Renal pelvis (tissue), 4 donors: Measurements from ENCODE around the gene KRTDAP. TPM values are rescaled to one million over a fixed set of nuclear protein-coding genes. Genes with fewer than 3 reads are reported as not detected.

ENCODE experiments used
- DNase-seq: peaks from one replicate; pipeline ENCODE4 v3.0.0-alpha.2; 2013
- polyA plus RNA-seq, 3 donors: library from polyadenylated mRNA; unstranded; fragments of 120-200 nt; gene quantifications; one replicate each; pipeline ENCODE4 v1.2.1, GENCODE V29; 2013; ENCODE audit not compliant: insufficient read length in 3 of 3

Gene KRTDAP
- polyA plus RNA-seq, 3 donors = 0.48 to 1.6 (median 0.70) TPM

DNA sequence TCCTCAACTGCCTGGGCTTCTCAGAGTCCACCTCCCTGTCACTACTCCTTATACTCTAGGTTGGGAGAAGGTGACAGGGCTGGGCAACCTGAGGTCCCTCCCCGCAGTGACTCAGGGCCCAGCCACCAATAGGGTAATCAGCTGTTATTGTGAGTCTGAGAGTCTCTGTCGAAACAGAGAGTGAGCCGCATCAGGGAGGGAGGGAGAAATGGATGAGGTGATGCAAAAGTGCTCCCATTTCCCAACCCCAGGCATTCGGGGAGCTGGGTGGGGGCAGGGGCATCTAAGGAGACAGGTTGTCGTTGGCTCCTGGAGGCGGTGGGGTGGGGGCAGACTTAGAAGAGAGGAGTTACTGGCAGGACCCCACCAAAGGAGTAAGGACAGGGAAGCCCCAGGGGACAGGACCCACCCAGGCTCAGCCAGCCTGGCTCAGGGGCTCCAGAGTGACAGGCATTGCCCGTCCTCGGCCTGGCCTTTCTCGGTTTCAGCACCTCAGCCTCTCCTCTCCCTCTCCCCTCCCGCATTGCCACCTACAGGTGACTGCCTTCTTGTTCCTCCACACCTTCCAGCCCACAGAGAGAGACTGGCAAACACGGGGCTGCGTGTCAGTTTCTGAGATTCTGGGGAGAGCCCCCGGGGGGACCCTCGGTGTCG lies 23.5 kb upstream of the KRTDAP start, which contains the start of gene DMKN:
DMKN (minus strand) TSS at position 22 of the 654 bp plus-strand sequence. CDS start 174 bp downstream, outside the sequence.
- DNase-seq = no peak

DNA sequence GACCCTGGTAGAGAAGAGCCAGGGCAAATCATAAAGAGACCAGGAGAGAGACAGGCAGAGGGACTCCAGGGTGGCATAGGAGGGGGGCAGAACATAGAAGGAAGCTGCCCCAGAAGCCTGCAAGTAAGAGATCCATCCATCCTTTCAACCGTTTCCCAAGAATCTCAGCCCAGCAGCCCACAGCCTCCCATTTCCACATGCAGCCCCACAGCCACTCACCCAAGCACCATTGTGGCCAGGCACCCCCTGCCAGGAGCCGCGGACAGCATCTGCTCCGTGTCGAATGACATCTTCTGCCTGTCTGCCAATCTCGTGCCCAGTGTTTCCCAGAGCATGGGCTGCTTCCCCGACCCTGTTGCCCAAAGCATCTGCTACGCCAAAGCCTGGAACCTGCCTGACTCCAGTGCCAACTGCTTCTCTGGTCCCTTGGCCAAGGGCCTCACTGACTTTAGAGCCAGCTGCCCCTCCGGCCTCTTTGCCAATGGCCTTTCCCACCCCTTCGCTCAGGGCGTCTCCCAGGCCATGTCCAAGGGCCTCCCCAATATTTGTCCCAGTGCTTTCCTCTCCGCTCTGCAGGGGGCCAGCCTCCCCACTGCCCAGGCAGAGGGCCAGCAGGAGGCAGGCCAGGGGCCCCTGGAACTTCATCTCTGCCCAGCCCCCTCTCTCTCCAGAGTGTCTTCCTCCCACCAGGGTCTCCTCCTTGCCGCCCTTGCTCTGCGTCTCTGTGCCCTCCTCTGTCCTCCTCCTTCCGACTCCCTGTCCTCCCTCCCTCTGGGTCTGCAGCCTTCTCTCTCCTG lies 22.8 kb upstream of the KRTDAP start:
- DNase-seq = no peak

DNA sequence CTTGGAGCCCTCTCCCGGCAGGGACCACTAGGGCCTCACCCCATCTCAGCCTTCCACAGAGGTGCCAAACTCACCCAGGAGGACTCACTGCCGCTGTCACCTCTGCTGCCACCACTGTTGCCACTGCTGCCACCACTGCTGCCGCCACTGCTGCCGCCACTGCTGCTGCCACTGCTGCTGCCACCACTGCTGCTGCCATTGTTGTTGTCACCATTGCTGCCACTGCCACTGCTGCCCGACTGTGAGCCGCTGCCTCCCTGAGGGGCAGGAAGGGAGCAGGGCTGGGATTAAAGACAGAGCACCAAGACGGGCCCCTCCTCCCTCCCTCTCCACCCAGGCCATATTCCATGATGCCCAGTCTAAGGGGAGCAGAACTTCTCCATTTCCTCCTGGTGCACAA lies 21.1 kb upstream of the KRTDAP start:
- DNase-seq = no peak

DNA sequence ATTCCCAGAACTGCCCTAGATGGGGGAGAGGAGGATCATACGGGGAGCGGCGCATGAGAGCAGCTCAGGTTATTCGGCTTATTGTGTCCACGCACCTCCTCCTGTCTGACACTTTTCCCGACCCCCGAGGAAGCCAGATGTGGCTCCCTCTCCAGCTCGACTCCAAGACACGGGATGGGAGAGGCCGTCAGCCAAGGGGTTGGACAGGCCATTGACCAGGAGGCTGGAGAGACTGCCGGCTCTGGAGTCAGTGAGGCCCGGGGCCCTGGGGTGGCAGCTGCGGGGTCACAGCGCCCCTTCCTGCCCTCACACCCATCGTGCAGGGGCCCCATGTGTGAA lies 20.3 kb upstream of the KRTDAP start:
- no peak for DNase-seq

DNA sequence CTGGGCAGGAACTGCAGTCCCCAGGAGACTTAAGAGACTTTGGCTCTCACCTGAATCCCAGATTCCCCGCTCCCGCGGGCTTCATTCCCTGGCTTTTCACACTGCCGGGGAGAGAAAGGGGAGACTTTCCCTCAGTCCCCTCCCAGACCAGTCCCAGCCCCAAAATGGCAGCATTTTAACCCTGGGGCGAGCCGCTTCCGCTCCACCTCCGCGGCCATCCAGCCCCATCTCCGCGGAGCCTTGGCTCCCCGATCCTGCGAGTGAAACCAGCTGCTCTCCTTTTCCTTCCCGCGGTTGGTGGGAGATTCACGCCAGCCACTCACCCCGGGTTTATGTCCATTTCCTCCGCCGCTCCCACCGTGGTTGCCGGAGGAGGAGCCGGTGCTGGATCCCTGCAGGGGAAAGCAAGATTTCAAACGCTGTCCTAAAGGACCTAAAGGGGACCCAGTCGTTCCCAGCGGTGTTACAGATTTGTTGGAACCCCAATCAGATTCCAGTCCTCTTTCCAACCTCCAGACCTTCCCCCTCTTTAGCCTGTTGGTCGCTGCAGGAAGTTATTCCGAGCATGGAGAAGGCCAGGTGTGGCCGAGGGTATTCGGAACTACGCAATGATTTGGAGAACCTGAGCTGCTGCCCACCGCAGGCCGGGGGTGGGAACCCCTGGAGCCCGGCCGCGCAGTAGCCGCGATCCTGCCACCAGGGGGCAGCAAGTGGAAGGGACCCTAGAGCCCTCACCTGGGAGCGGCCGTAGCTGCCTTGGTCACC lies 19.8 kb upstream of the KRTDAP start:
- peak; percentile 89 for DNase-seq

DNA sequence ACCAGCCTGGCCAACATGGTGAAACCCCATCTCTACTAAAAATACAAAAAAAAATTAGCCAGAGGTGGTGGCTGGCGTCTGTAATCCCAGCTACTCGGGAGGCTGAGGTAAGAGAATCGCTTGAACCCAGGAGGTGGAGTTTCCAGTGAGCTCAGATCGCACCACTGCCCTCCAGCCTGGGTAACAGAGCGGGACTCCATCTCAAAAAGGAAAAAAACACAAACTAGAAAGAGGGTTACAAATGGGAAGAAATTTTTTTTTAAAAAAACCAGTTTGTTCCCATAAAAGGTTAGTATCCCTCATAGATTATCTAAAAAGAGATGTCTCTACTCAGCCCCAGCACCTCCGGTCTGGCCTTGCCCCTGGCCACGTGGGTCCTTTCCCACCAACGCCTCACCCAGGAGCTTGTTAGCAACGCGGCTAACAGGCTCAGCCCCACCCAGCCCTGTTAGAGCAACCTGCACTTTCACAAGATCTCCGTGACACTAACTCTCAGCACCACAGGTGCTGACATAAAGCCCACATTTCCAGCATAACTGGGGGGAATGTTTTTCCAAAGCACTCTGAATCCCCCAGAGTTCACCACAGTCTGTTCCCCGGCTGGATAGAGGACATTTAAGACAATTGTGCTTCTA lies 18.9 kb upstream of the KRTDAP start:
- peak; percentile 40 for DNase-seq

DNA sequence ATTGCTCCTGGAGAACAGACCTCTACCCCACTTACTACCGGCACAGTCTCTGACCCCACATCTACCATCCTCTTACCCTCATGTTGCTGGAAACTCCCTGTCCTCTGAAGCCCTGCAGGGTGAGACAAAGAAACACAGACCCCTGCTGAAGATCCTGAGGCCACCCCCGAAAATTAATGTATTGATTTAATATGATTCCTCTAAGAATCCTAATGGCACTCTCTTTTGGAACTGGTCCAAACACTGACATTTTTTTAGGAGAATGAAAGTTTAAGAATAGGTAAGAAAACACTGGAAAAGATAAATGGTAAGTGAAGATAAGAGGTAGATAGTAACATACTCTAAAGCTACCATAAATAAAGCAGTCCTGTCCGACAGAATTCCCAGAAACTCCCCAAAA lies 17.9 kb upstream of the KRTDAP start:
- DNase-seq = no peak

DNA sequence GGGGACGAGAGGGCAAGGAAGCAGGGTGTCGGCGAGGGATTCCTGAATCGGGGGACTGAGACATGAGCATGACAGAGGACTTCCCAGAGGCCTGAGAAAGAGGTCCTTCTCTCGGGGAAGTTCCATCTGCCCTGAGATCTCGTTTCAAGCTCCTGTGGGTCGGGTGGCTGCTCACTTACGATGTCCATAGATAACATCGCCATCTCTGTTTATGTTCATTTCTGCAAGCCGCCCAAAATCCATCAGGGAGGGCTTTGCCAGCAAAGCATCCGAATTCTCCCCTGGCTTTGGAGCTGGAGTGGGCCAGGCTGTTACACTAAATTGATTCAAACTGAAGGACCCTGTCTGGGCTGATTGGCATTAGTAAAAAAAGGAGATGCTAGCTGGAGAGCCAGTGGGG lies 17.3 kb upstream of the KRTDAP start:
- DNase-seq = no peak

DNA sequence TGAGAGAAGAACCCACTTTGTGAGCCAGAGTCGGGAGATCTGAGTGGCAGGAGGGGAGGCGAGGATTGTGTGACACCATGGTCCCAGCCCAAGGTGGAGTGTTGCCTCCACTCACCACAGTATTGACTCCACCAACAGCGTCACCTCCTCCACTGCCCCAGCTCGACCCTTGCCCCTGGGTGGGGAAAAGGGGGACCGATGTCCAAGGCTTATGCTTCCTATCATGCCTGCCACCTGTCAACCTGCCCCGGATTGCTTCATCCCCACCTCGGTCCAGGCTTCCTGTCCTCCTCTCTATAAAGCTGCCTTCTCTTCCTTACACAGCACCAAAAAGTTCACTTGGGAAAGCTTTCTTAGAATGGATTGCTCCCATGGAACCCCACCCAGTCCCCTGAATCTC lies 15.7 kb upstream of the KRTDAP start:
- no peak for DNase-seq

DNA sequence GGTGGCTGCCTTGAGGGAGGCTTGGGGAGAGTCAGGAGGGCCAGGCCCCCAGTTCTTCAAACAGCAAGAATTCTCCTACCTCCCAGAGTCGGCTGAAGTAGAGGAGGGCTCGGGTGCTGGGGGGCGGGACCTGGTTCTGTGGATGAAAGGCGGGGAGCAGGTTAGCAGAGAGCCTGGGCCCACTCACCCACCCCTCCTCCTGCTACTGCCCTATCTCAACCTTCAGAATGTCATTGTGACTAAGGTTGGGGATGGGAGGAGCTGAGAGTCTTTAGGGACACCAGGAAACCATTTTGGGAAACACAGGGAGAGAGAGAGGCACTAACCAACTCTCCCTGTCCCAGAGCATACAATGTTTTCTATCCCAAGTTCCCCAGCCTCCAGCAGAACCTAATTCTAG lies 12.5 kb upstream of the KRTDAP start:
- DNase-seq = no peak

DNA sequence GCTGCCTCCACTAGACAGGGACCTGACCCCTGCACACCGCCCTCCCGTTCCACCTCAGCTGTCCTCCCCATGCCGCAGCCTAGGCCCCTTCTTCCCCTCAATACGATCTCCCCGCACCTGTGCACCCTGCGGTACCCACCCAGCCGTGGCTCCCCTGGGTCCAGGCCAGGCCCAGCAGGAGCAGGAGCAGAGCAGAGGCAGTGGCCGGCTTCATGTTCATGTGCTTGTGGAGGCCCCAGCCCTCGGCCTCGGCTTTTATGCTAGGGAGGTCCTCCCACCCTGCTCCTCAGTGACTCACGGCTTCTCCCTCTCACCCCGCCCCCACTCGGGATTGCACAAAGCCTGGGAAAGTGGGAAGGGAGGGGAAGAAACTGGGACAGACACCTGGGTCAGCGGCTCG lies 11.4 kb upstream of the KRTDAP start:
- DNase-seq = no peak

DNA sequence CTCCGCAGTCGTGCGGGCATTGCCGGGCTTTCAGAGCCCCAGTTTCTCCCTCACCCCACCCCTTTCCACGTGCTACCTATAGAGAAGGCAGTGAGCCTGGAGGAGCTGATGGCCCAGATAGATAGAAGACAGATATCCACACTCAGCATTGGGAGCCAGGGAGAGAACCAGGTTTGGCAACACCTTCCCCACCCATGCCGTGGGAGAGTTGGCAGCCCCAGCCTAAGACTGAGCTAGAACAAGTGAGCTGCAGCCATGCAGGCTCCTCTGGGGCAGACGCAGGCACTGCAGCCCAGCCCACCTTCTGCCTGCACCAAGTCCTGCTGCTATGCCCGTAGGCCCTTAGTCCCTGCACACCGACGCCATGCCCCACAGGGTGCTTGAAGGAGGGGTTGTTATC lies 10.3 kb upstream of the KRTDAP start:
- DNase-seq = no peak

DNA sequence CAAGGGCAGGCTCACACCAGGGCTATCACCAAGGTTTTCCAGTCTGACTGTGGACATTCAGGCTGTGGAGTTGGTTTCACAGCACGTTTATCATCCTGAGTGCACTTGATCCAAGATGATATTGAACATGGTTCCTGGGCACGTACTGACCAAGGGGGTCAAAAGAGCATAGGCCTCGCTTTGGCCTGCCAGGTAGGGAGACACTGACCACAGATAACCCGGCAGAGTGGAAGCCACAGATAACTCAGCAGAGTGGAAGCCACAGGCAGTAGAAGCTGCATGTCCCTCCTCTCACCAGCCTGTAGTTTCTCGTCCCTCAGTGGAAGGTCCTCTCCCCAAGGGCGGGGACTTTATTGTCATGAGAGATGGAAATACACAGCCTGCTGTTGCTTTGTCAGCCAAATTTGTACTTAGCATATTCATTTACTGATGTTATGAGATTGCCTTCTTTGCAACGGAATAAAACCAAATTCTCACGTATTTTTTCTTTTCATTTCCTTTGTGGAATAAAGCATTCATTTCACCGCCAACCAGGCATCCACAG lies 8.8 kb upstream of the KRTDAP start:
- DNase-seq = no peak

DNA sequence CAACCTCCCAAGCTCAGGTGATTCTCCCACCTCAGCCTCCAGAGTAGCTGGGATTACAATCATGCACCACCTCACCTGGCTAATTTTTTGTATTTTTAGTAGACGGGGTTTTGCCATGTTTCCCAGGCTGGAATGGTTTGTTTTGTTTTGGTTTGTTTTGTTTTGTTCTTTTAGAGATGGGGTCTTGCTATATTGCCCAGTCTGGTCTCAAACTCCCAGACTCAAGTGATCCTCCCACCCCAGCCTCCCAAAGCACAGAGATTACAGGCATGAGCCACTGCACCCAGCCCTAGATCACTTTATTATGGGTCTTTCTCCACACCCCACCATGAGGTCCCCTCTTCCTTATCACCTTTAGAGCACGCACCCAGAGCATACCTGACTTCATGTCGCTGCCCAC lies 8.0 kb upstream of the KRTDAP start:
- no peak for DNase-seq

DNA sequence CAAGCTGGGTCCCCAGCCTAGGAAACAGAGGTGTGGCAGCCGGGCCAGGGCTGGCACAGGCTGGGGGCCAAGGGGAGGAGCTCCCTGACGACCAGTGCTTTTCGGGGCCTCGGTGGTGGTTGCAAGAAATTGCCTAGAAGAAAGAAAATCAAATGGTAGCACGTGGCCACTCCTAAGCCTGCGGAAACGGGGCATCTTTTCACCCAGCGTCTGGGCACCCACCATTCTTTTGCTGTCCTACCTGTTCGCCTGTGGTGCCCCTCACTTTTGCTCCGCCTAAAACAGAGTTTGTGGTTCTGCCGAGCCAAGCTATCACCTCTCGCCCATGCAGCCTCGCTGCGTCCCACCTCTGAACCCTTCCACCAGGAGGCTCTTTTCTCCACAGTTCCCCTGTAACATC lies 7.1 kb upstream of the KRTDAP start:
- DNase-seq = no peak

DNA sequence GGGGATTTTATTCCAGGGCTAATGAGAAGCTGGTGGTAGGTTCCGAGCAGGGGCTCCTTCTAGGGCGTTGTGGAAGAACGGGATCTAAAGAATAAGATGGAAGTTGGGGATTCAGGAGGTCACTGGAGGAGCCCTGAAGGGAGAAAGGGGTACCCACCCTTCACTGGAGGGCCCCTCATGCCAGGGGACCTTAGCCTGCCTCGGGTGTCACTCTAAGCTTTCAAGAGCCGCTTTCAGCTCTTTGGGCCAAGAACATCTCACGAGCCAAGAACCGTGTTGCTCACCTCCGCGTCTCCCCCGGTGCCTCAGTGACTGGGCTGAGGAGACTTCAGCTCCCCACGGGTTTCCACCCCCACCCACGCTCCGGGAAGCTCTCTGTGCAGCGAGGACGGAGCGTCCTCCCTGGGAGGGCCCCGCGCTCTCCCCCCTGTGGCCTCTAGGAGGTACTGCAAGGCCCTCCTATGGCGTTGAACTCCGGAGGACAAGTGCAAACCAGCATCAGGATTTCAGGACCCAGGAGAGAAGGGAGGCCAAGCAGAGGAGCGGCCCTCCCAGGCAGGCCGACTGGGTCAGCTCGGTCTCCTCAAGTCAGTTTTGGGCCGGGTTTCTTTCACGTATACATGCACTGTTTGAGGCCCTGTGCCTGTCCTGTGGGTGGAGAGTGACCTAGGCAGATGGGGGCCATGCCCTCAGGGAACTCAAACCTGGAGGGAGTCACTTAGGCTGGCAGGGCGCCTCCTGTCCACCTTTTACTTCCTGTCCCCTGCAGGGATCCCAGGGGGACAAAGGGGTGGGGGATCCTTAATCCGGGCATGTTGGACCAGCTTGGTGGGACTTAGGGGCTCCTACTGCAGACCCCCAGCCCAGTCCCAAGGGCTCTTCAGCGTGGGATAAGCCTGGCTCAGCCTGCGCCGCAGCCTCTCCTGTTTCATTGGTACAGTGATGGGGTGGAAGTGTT lies 5.1 kb upstream of the KRTDAP start:
- DNase-seq = peak; percentile 48

DNA sequence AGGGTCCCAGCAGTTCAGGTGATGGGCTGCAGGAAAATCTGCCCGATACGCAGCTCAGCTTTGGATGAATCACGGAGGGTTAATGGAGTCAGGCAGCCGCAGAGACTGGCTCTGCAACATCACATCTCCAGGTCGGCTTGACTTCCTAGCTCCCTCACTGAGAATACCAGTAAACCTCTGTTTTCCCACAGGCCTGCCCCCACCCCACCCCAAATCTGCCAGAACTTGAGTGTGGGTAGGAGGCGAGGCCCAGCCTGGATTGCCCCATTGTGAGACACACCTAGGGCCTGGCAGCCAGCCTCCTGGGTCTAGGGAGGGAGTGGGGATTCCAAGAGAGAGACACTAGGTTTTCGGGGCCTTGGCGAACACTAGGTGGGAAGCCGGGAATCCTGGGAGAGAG lies 3.7 kb upstream of the KRTDAP start:
- no peak for DNase-seq

DNA sequence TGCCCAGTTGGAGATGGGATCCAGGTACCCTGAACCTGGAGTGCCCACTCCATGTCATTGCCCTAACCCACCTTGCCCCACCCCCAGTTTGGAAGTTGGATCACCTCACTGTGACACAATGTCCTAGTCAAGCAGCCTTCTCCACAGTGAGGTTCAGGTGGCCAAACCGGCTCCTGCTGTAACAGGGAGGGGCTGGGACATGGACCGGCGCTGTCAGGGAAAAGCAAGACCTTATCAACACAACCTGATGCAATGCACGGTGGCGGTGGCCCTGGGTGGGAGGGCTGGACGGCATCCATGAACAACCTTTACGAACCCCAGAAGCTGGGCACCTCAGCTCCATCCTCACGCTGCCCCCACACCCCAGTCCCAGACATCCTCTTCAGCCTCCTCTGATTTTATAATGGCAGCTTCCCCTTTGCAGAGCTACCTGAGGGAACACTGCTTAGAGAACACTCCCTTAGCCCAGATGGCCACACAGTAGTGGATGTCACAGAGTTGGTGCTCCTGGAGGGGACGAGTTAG lies 1.6 kb upstream of the KRTDAP start:
- no peak for DNase-seq

DNA sequence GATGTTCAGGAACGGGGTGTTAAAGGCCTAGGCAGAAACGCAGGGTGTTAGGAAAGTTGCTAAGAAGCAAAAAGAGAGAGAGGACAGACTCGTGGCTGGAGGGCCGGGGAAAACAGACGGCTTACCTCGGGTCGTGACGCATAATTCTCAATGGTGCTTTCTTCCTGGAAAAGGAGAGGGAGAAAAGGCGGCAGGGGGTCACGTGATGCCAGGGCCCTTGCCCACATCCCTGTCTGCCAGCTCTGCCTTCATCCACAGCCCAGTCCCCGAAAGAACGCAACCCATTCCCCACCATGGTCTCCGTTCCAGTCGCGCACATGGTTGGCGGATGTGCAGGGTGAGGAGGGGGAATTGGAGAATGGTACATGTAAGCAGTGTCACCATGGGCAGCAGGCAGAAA lies 1.6 kb downstream of the KRTDAP start:
- no peak for DNase-seq

DNA sequence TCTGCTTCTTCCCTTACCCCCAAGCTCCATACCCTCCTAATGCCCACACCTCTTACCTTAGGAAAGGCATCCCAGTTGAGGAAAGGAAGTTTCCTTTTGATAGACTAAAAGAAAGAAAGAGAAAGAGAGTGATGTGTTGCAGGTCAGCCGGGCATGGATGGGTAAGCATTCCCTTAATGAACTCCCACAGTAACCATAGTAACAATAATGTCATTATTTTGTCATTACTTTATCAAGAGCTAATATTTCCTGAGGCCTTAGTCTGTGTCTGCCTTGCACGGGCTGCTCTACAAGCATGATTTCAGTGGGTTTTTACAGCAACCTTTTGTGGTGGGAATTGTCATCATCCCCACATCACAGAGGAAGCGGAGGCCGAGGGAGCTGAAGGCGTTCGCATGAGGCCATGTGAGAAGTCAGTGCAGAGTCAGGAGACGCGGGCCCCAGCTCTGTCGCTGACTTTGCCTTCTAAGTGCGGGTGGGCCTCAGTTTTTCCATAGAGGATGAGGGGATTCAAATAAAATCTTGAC lies 2.5 kb downstream of the KRTDAP start:
- no peak for DNase-seq
